SK-N-SH (cell line): Measurements from ENCODE around the gene ABLIM2. TPM values are rescaled to one million over a fixed set of nuclear protein-coding genes. Genes with fewer than 3 reads are reported as not detected.

Experiments used
- CTCF ChIA-PET: fragments of 300-600, 350-600 bp; formaldehyde crosslinking; extraction: SDS; loops from one replicate; lab custom pipeline; 2021; lab: Yijun Ruan, JAX
- POLR2A ChIA-PET: fragments of 350-600 bp; sonication (Branson Sonifier 250); formaldehyde crosslinking; extraction: SDS; loops from one replicate; lab custom pipeline; 2020; ENCODE audit warnings: antibody characterized with exemption, inconsistent platforms; lab: Yijun Ruan, JAX
- DNase-seq: peaks from one replicate; pipeline ENCODE4 v3.0.0; 2012
- H2AFZ ChIP-seq: fragments of 200-600 bp; sonication (generic); 2 replicates; pipeline ENCODE4 v1.8.1; 2016; ENCODE audit warnings: antibody characterized with exemption, mild to moderate bottlenecking, low read depth
- H3F3A ChIP-seq: fragments of 200-600 bp; sonication (generic); replicated peaks from 2 replicates; pipeline ENCODE3; 2016; ENCODE audit warnings: antibody characterized with exemption, mild to moderate bottlenecking; ENCODE audit not compliant: insufficient read depth
- H3K27ac ChIP-seq, 2 experiments: fragments of 200-500 bp in 1 of 2; fragments of 200-600 bp in 1 of 2; sonication (Bioruptor generic) in 1 of 2; sonication (generic), shearing (Covaris generic) in 1 of 2; 2 replicates each; pipeline versions ENCODE4 v1.5.1 to v1.6.1; 2014 to 2016; ENCODE audit warnings: low read depth in 2 of 2, inconsistent platforms in 1 of 2, low read length in 1 of 2, mild to moderate bottlenecking in 1 of 2, mixed read lengths in 1 of 2
- H3K27me3 ChIP-seq: fragments of 200-600 bp; sonication (generic), shearing (Covaris generic); 2 replicates; pipeline ENCODE4 v1.6.1; 2016; ENCODE audit warnings: mixed run types; ENCODE audit not compliant: insufficient read depth
- H3K36me3 ChIP-seq, 2 experiments: fragments of 200-500 bp in 1 of 2; fragments of 200-600 bp in 1 of 2; sonication (Bioruptor generic) in 1 of 2; sonication (generic) in 1 of 2; replicated peaks in 1 of 2; 2 replicates each; pipeline versions ENCODE3 to v1.5.1; 2014 to 2016; ENCODE audit warnings: low read length in 1 of 2, mild to moderate bottlenecking in 1 of 2; ENCODE audit not compliant: insufficient read depth in 2 of 2, control insufficient read depth in 1 of 2
- H3K4me1 ChIP-seq, 2 experiments: fragments of 200-500 bp in 1 of 2; fragments of 200-600 bp in 1 of 2; sonication (Bioruptor generic) in 1 of 2; sonication (generic), shearing (Covaris generic) in 1 of 2; 2 replicates each; pipeline versions ENCODE4 v1.5.1 to v1.6.1; 2014 to 2016; ENCODE audit warnings: low read depth in 1 of 2, low read length in 1 of 2, mixed run types in 1 of 2; ENCODE audit not compliant: insufficient read depth in 2 of 2, control insufficient read depth in 1 of 2
- H3K4me2 ChIP-seq: fragments of 200-600 bp; sonication (generic), shearing (Covaris generic); 2 replicates; pipeline ENCODE4 v1.6.1; 2017; ENCODE audit warnings: mixed run types
- H3K4me3 ChIP-seq, 2 experiments: fragments of 200-500 bp in 1 of 2; fragments of 200-600 bp in 1 of 2; sonication (Bioruptor generic) in 1 of 2; sonication (generic), shearing (Covaris generic) in 1 of 2; 2 replicates each; pipeline versions ENCODE4 v1.5.1 to v1.8.1; 2014 to 2016; ENCODE audit warnings: low read depth in 2 of 2, inconsistent platforms in 1 of 2, low read length in 1 of 2, mild to moderate bottlenecking in 1 of 2, mixed read lengths in 1 of 2, moderate library complexity in 1 of 2
- H3K79me2 ChIP-seq: fragments of 200-600 bp; sonication (generic); 2 replicates; pipeline ENCODE4 v1.8.1; 2017; ENCODE audit warnings: mild to moderate bottlenecking; ENCODE audit not compliant: insufficient read depth
- H3K9ac ChIP-seq: fragments of 200-600 bp; sonication (generic); 2 replicates; pipeline ENCODE4 v1.6.1; 2017; ENCODE audit warnings: mixed run types
- H3K9me2 ChIP-seq: fragments of 200-600 bp; sonication (generic); 2 replicates; pipeline ENCODE4 v1.6.1; 2017; ENCODE audit warnings: mixed run types
- H3K9me3 ChIP-seq: fragments of 200-600 bp; sonication (generic); 2 replicates; pipeline ENCODE4 v1.6.1; 2017; ENCODE audit warnings: mixed run types, mild to moderate bottlenecking, moderate library complexity
- H4K20me1 ChIP-seq: fragments of 200-600 bp; sonication (generic); 2 replicates; pipeline ENCODE4 v1.6.1; 2017; ENCODE audit warnings: mild to moderate bottlenecking, mixed run types; ENCODE audit not compliant: insufficient read depth
- CHD2 ChIP-seq: fragments of 150-350 bp; IDR thresholded peaks from 2 replicates; pipeline ENCODE4 v1.6.1; 2018; ENCODE audit warnings: low read length; ENCODE audit not compliant: partially characterized antibody
- CTCF ChIP-seq: fragments of 200-600 bp; sonication (generic); IDR thresholded peaks from 2 replicates; pipeline ENCODE4 v1.6.1; 2017; ENCODE audit warnings: antibody characterized with exemption, mild to moderate bottlenecking, moderate library complexity
- ELF1 ChIP-seq: IDR thresholded peaks from 2 replicates; pipeline ENCODE4 v1.4.0; 2012
- EP300 ChIP-seq, 2 experiments: IDR thresholded peaks; 2 replicates each; pipeline versions ENCODE4 v1.4.0 to v1.6.1; 2012; ENCODE audit warnings: borderline replicate concordance in 1 of 2, low read depth in 1 of 2, low read length in 1 of 2
- EZH2phosphoT487 ChIP-seq: fragments of 200-600 bp; sonication (generic); IDR thresholded peaks from 2 replicates; pipeline ENCODE4 v1.6.1; 2017; ENCODE audit warnings: low read depth, mixed run types, mild to moderate bottlenecking, antibody characterized with exemption, moderate library complexity, borderline replicate concordance
- FOSL2 ChIP-seq: IDR thresholded peaks from 2 replicates; pipeline ENCODE4 v1.4.0; 2012; ENCODE audit warnings: low read depth, mild to moderate bottlenecking, moderate library complexity, borderline replicate concordance
- FOXM1 ChIP-seq: IDR thresholded peaks from 2 replicates; pipeline ENCODE4 v1.4.0; 2012; ENCODE audit warnings: low read depth, mild to moderate bottlenecking
- NFIC ChIP-seq: IDR thresholded peaks from 2 replicates; pipeline ENCODE4 v1.4.0; 2012; ENCODE audit warnings: borderline replicate concordance
- POLR2AphosphoS5 ChIP-seq: IDR thresholded peaks from 2 replicates; pipeline ENCODE4 v1.6.1; 2012; ENCODE audit warnings: low read depth, low read length
- RAD21 ChIP-seq: IDR thresholded peaks from 2 replicates; pipeline ENCODE4 v1.6.1; 2012; ENCODE audit warnings: mild to moderate bottlenecking, low read length
- REST ChIP-seq: IDR thresholded peaks from 2 replicates; pipeline ENCODE4 v1.6.1; 2012; ENCODE audit warnings: mild to moderate bottlenecking, low read depth, low read length, moderate library complexity
- TEAD4 ChIP-seq: IDR thresholded peaks from 2 replicates; pipeline ENCODE4 v1.4.0; 2012; ENCODE audit warnings: mild to moderate bottlenecking, borderline replicate concordance; ENCODE audit not compliant: insufficient read depth
- WGBS: methylation state at CpG from one replicate; pipeline ENCODE4 v1.1.6; 2017; ENCODE audit warnings: low lambda C conversion rate; 5-methylcytosine and 5-hydroxymethylcytosine counted together
- polyA plus RNA-seq, 3 experiments: library from polyadenylated mRNA; depleted of rRNA; stranded (reverse); fragments of >200 nt; gene quantifications; 2 replicates each; pipeline ENCODE4 v1.2.3, GENCODE V29; 2012
- TF ChIP-seq, protein P1 (sequence below): fragments of 150-350 bp; IDR thresholded peaks from 2 replicates; pipeline ENCODE4 v1.6.1; 2017; ENCODE audit warnings: antibody characterized with exemption, low read length, low read depth, borderline replicate concordance

ABLIM2 gene
- polyA plus RNA-seq, 1 of the 3 experiments (the other 2 are of a cell fraction), result 0.53 TPM

GRCh38 chr4:7974425-7974824 lies 184.2 kb downstream of the ABLIM2 start:
- Histone ChIP-seq H4K20me1 (no peaks in the 10 kb centered on the region), H2AFZ (no peak overlapping the region), H3F3A (peaks cover 14% of the 10 kb centered on the region), H3K4me1 (peaks cover 18 to 26% of the 10 kb centered on the region in 2 experiments; a peak in 3 of 4 replicates), H3K9ac (no peak overlapping the region), H3K36me3 (no peaks in the 10 kb centered on the region), H3K79me2 (peaks cover 10% of the 10 kb centered on the region; the same call in 1 of the 2 replicates), H3K4me2 (no peak overlapping the region), H3K27me3 (no peaks in the 10 kb centered on the region), H3K27ac (no peak overlapping the region), H3K9me3 (no peaks in the 10 kb centered on the region), H3K9me2 (no peaks in the 10 kb centered on the region), H3K4me3 (no peak overlapping the region)
- 100% methylated on average over 1 of the region's 1 CpG for WGBS
- TF ChIP-seq POLR2AphosphoS5 (no peak), REST (no peak), EP300 (IDR thresholded peaks at IDR 0.05; ENCODE audit: borderline replicate concordance in 1 of 2, low read depth in 1 of 2, low read length in 1 of 2) (no peak), CHD2 (no peak), FOXM1 (no peak), EZH2phosphoT487 (no peak), ELF1 (no peak), TEAD4 (no peak), NFIC (no peak), RAD21 (no peak), FOSL2 (no peak), CTCF (no peak)
- TF ChIP-seq, protein P1, sequence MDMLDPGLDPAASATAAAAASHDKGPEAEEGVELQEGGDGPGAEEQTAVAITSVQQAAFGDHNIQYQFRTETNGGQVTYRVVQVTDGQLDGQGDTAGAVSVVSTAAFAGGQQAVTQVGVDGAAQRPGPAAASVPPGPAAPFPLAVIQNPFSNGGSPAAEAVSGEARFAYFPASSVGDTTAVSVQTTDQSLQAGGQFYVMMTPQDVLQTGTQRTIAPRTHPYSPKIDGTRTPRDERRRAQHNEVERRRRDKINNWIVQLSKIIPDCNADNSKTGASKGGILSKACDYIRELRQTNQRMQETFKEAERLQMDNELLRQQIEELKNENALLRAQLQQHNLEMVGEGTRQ, result no peak
- ChIA-PET CTCF (interaction anchor here (1.9 kb wide), 1 partner anchor 171 kb away, joined by 15 read pairs; no protein-coding TSS in a partner anchor), POLR2A (no interaction called here)
- no peak for DNase-seq
